Neural progenitor cell (in vitro differentiated cells): ENCODE measurements around the gene MYOCOS. TPM values are rescaled to one million over a fixed set of nuclear protein-coding genes. Genes with fewer than 3 reads are reported as not detected.
"Not testable (repeated sequence)": the region's sequence is repeated elsewhere in the genome, so short reads cannot be mapped to it uniquely, and the experiment has no call there.

Experiments
- DNase-seq: peaks from one replicate; pipeline ENCODE4 v3.0.0-alpha.2; 2016; ENCODE audit warnings: low spot score
- H2AFZ ChIP-seq: fragments of 200-600 bp; sonication (generic); replicated peaks from 2 replicates; pipeline ENCODE4 v1.6.1; 2016; ENCODE audit warnings: antibody characterized with exemption
- H3F3A ChIP-seq: fragments of 200-600 bp; sonication (generic); 2 replicates; pipeline ENCODE4 v1.6.1; 2016; ENCODE audit warnings: antibody characterized with exemption, low read depth
- H3K27ac ChIP-seq: fragments of 200-600 bp; sonication (generic); 2 replicates; pipeline ENCODE4 v1.5.1; 2016; ENCODE audit warnings: mild to moderate bottlenecking
- H3K27me3 ChIP-seq: fragments of 200-600 bp; sonication (generic); 2 replicates; pipeline ENCODE4 v1.6.1; 2016; ENCODE audit warnings: mild to moderate bottlenecking, moderate library complexity
- H3K36me3 ChIP-seq: fragments of 200-600 bp; sonication (generic); 2 replicates; pipeline ENCODE4 v1.5.1; 2016
- H3K4me1 ChIP-seq: fragments of 200-600 bp; sonication (generic); 2 replicates; pipeline ENCODE4 v1.6.1; 2016; ENCODE audit warnings: mixed run types
- H3K4me2 ChIP-seq: fragments of 200-600 bp; sonication (generic); 2 replicates; pipeline ENCODE4 v1.6.1; 2016
- H3K4me3 ChIP-seq: fragments of 200-600 bp; sonication (generic); 2 replicates; pipeline ENCODE4 v1.5.1; 2016
- H3K79me2 ChIP-seq: fragments of 200-600 bp; sonication (generic); 2 replicates; pipeline ENCODE4 v1.6.1; 2016; ENCODE audit warnings: low read depth
- H3K9ac ChIP-seq: fragments of 200-600 bp; sonication (generic); 2 replicates; pipeline ENCODE4 v1.6.1; 2016
- H3K9me3 ChIP-seq: fragments of 200-600 bp; sonication (generic); 2 replicates; pipeline ENCODE4 v1.5.1; 2016; ENCODE audit warnings: low read depth
- H4K20me1 ChIP-seq: fragments of 200-600 bp; sonication (generic); 2 replicates; pipeline ENCODE4 v1.6.1; 2016; ENCODE audit warnings: low read depth
- H3K27ac Mint-ChIP-seq: 3 replicates; pipeline ENCODE4 v1.8.0; 2021; ENCODE audit warnings: mixed read lengths
- H3K27me3 Mint-ChIP-seq: 2 replicates; pipeline ENCODE4 v1.8.0; 2022; ENCODE audit warnings: low read depth, mild to moderate bottlenecking, inconsistent platforms, moderate library complexity, mixed read lengths; ENCODE audit not compliant: insufficient read depth
- H3K36me3 Mint-ChIP-seq: 3 replicates; pipeline ENCODE4 v1.8.0; 2021; ENCODE audit warnings: mixed read lengths
- H3K4me1 Mint-ChIP-seq: 3 replicates; pipeline ENCODE4 v1.8.0; 2021; ENCODE audit warnings: mixed read lengths
- H3K4me3 Mint-ChIP-seq: 3 replicates; pipeline ENCODE4 v1.8.0; 2021; ENCODE audit warnings: mild to moderate bottlenecking, moderate library complexity, mixed read lengths
- H3K9me3 Mint-ChIP-seq: 3 replicates; pipeline ENCODE4 v1.8.0; 2020; ENCODE audit warnings: mixed read lengths
- CTCF ChIP-seq: fragments of 200-600 bp; sonication (generic); IDR thresholded peaks from 2 replicates; pipeline ENCODE4 v1.5.1; 2017; ENCODE audit warnings: antibody characterized with exemption, mild to moderate bottlenecking
- EZH2 ChIP-seq: fragments of 200-600 bp; sonication (generic); IDR thresholded peaks from 2 replicates; pipeline ENCODE4 v1.6.1; 2017; ENCODE audit warnings: antibody characterized with exemption, mild to moderate bottlenecking, moderate library complexity
- EZH2phosphoT487 ChIP-seq: fragments of 200-600 bp; sonication (generic); IDR thresholded peaks from 2 replicates; pipeline ENCODE4 v1.6.1; 2017; ENCODE audit warnings: antibody characterized with exemption
- total RNA-seq: library from RNA; depleted of rRNA; stranded (reverse); fragments of >200 nt; gene quantifications from 2 replicates; pipeline ENCODE4 v1.2.3, GENCODE V29; 2015; ENCODE audit warnings: low replicate concordance

The MYOCOS gene
- total RNA-seq, 1 donor from 2014 or later, result not detected

- Mint-ChIP-seq H3K4me3 (no peak overlapping the region), H3K27ac (no peak overlapping the region)
- no peaks in the 10 kb centered on the region for H3F3A ChIP-seq
These were observed 8.8 kb upstream of the MYOCOS start for GRCh38 chr1:171613282-171613681.

GRCh38 chr1:171615122-171615906 lies 6.7 kb upstream of the MYOCOS start:
- H3K27me3 Mint-ChIP-seq, H4K20me1 ChIP-seq, H3K9ac ChIP-seq, H2AFZ ChIP-seq, H3K4me1 ChIP-seq, H3K79me2 ChIP-seq, H3K9me3 Mint-ChIP-seq, H3K36me3 ChIP-seq, H3K4me2 ChIP-seq, H3K4me3 ChIP-seq, H3K9me3 ChIP-seq, H3K27ac ChIP-seq, H3K27me3 ChIP-seq, H3F3A ChIP-seq, H3K36me3 Mint-ChIP-seq, H3K4me3 Mint-ChIP-seq, H3K4me1 Mint-ChIP-seq, DNase-seq, H3K27ac Mint-ChIP-seq: not testable (repeated sequence)

More at GRCh38 chr1:171613282-171613681, 8.8 kb upstream of the MYOCOS start:
- Histone ChIP-seq H3K36me3 (no peaks in the 10 kb centered on the region), H3K4me3 (no peak overlapping the region), H4K20me1 (no peaks in the 10 kb centered on the region), H2AFZ (no peak overlapping the region), H3K79me2 (no peaks in the 10 kb centered on the region), H3K9ac (no peak overlapping the region), H3K4me1 (no peaks in the 10 kb centered on the region), H3K9me3 (no peaks in the 10 kb centered on the region), H3K27ac (no peak overlapping the region), H3K4me2 (no peak overlapping the region), H3K27me3 (no peaks in the 10 kb centered on the region)
- H3K27me3 Mint-ChIP-seq, result peaks cover 4% of the 10 kb centered on the region
- TF ChIP-seq EZH2 (no peak), EZH2phosphoT487 (no peak), CTCF (no peak)
- H3K36me3 Mint-ChIP-seq, result no peaks in the 10 kb centered on the region
- H3K4me1 Mint-ChIP-seq, result peaks cover 2% of the 10 kb centered on the region
- DNase-seq, result no peak
- H3K9me3 Mint-ChIP-seq, result no peaks in the 10 kb centered on the region

- no peaks in the 10 kb centered on the region for H3K27me3 ChIP-seq
- H3K36me3 Mint-ChIP-seq, result no peaks in the 10 kb centered on the region
- H3K36me3 ChIP-seq, result no peaks in the 10 kb centered on the region
- TF ChIP-seq EZH2 (no peak), EZH2phosphoT487 (no peak), CTCF (no peak)
- H3K4me1 Mint-ChIP-seq, result peaks cover 2% of the 10 kb centered on the region
- no peak overlapping the region for H3K4me3 ChIP-seq
- no peaks in the 10 kb centered on the region for H3K4me1 ChIP-seq
- H3K79me2 ChIP-seq, result no peaks in the 10 kb centered on the region
- peaks cover 8% of the 10 kb centered on the region for H3K27me3 Mint-ChIP-seq
- DNase-seq, result no peak
- H3K4me3 Mint-ChIP-seq, result no peak overlapping the region
- H3K9ac ChIP-seq, result no peak overlapping the region
- no peaks in the 10 kb centered on the region for H3K9me3 Mint-ChIP-seq
- H3K4me2 ChIP-seq, result no peak overlapping the region
- H3K9me3 ChIP-seq, result no peaks in the 10 kb centered on the region
- H3F3A ChIP-seq, result no peaks in the 10 kb centered on the region
- no peak overlapping the region for H2AFZ ChIP-seq
- H3K27ac ChIP-seq, result no peak overlapping the region
- H4K20me1 ChIP-seq, result no peaks in the 10 kb centered on the region
- H3K27ac Mint-ChIP-seq, result no peak overlapping the region
These were observed 5.5 kb upstream of the MYOCOS start for GRCh38 chr1:171616586-171616985.

- no peak overlapping the region for H2AFZ ChIP-seq
- no peak overlapping the region for H3K4me3 ChIP-seq
- peaks cover 1% of the 10 kb centered on the region for H3K27me3 Mint-ChIP-seq
- no peak overlapping the region for H3K9ac ChIP-seq
- no peak overlapping the region for H3K27ac ChIP-seq
- no peaks in the 10 kb centered on the region for H3K4me1 ChIP-seq
- H3K4me2 ChIP-seq, result no peak overlapping the region
- no peaks in the 10 kb centered on the region for H3K79me2 ChIP-seq
- no peaks in the 10 kb centered on the region for H3K9me3 ChIP-seq
- H3K36me3 Mint-ChIP-seq, result no peaks in the 10 kb centered on the region
- no peak overlapping the region for H3K27ac Mint-ChIP-seq
- peaks cover 4% of the 10 kb centered on the region for H3K9me3 Mint-ChIP-seq
- no peaks in the 10 kb centered on the region for H3K27me3 ChIP-seq
- H4K20me1 ChIP-seq, result no peaks in the 10 kb centered on the region
- peaks cover 4% of the 10 kb centered on the region for H3K4me1 Mint-ChIP-seq
- H3F3A ChIP-seq, result no peaks in the 10 kb centered on the region
- H3K4me3 Mint-ChIP-seq, result no peak overlapping the region
- DNase-seq, result no peak
- no peaks in the 10 kb centered on the region for H3K36me3 ChIP-seq
- no peak for TF ChIP-seq EZH2
These were observed 1.7 kb downstream of the MYOCOS start for GRCh38 chr1:171623651-171624331.
